Measurements from ENCODE around the gene TMPRSS13. TPM values are rescaled to one million over a fixed set of nuclear protein-coding genes. Genes with fewer than 3 reads are reported as not detected.

TMPRSS13 gene
- total RNA-seq, 4 donors from 2014 or later = not detected

- no peak for TF ChIP-seq POLR2AphosphoS5 (IDR thresholded peaks at IDR 0.05)
- TF ChIP-seq POLR2A (IDR thresholded peaks at IDR 0.05; ENCODE audit: low read depth) = no peak
- no peak for TF ChIP-seq CTCF (IDR thresholded peaks at IDR 0.05)
- no peak for TF ChIP-seq EP300 (IDR thresholded peaks at IDR 0.05)
- WGBS = 96% methylated on average over 4 of the region's 5 CpGs
- Histone ChIP-seq H3K4me3 (no peak overlapping the region), H3K27ac (replicated peaks in 1 of 4) (no peak overlapping the region), H3K27me3 (no peaks in the 10 kb centered on the region), H3K4me1 (peaks cover 0 to 4% (median 0%) of the 10 kb centered on the region in 4 donors), H3K36me3 (no peaks in the 10 kb centered on the region), H3K9me3 (no peaks in the 10 kb centered on the region)
- intact Hi-C loops (cut with DNase I) = no loop called here
- no peak for DNase-seq (ENCODE audit: extremely low spot score)
These were observed 7.3 kb downstream of the TMPRSS13 start for GRCh38 chr11:117921893-117922292.

- Histone ChIP-seq H3K9me3 (no peaks in the 10 kb centered on the region), H3K4me3 (no peak overlapping the region), H3K27me3 (no peaks in the 10 kb centered on the region), H3K36me3 (no peaks in the 10 kb centered on the region), H3K27ac (replicated peaks in 1 of 4) (no peak overlapping the region), H3K4me1 (peaks cover 0 to 4% (median 0%) of the 10 kb centered on the region in 4 donors)
- intact Hi-C loops (cut with DNase I) = no loop called here
- WGBS = 100% methylated on average over 2 of the region's 2 CpGs
- no peak for DNase-seq (ENCODE audit: extremely low spot score)
- TF ChIP-seq CTCF (IDR thresholded peaks at IDR 0.05) (no peak), POLR2A (IDR thresholded peaks at IDR 0.05; ENCODE audit: low read depth) (no peak), EP300 (IDR thresholded peaks at IDR 0.05) (no peak), POLR2AphosphoS5 (IDR thresholded peaks at IDR 0.05) (no peak)
These were observed 7.7 kb downstream of the TMPRSS13 start for GRCh38 chr11:117921456-117921855.

- Histone ChIP-seq H3K4me1 (peaks cover 0 to 4% (median 0%) of the 10 kb centered on the region in 4 donors), H3K9me3 (no peaks in the 10 kb centered on the region), H3K27ac (replicated peaks in 1 of 4) (no peak overlapping the region), H3K4me3 (no peak overlapping the region), H3K27me3 (peaks cover 0 to 9% (median 0%) of the 10 kb centered on the region in 4 donors), H3K36me3 (no peaks in the 10 kb centered on the region)
- WGBS = 86% methylated on average over 3 of the region's 4 CpGs
- no peak for DNase-seq (ENCODE audit: extremely low spot score)
- intact Hi-C loops (cut with DNase I) = no loop called here
- TF ChIP-seq EP300 (IDR thresholded peaks at IDR 0.05) = no peak
- no peak for TF ChIP-seq POLR2AphosphoS5 (IDR thresholded peaks at IDR 0.05)
- no peak for TF ChIP-seq POLR2A (IDR thresholded peaks at IDR 0.05; ENCODE audit: low read depth)
- TF ChIP-seq CTCF (IDR thresholded peaks at IDR 0.05) = no peak
These were observed 9.4 kb downstream of the TMPRSS13 start for GRCh38 chr11:117919781-117920221.

GRCh38 chr11:117919341-117919740, 9.9 kb downstream of the TMPRSS13 start:
- intact Hi-C loops (cut with DNase I) = no loop called here
- peaks cover 0 to 4% (median 0%) of the 10 kb centered on the region in 4 donors for H3K4me1 ChIP-seq
- no peak for DNase-seq (ENCODE audit: extremely low spot score)
- H3K27me3 ChIP-seq = peaks cover 0 to 9% (median 0%) of the 10 kb centered on the region in 4 donors
- no peaks in the 10 kb centered on the region for H3K9me3 ChIP-seq
- no peak for TF ChIP-seq CTCF (IDR thresholded peaks at IDR 0.05)
- no peak overlapping the region for H3K4me3 ChIP-seq
- H3K27ac ChIP-seq (replicated peaks in 1 of 4) = no peak overlapping the region
- 42% methylated on average over 4 of the region's 4 CpGs for WGBS
- no peaks in the 10 kb centered on the region for H3K36me3 ChIP-seq
